ENCODE data around the gene HEATR1. TPM values are rescaled to one million over a fixed set of nuclear protein-coding genes. Genes with fewer than 3 reads are reported as not detected.

The HEATR1 gene
- total RNA-seq, 2 donors from 2014 or later = 34.2 to 45.6 TPM

GRCh38 chr1:236523704-236524141, 80.6 kb downstream of the HEATR1 start, which contains the start of gene LGALS8:
Gene LGALS8, plus strand, starts transcription at chr1:236523982. Its CDS starts 2,089 bp downstream, at chr1:236526071.
- no peaks in the 10 kb centered on the region for H3K9me3 ChIP-seq (ENCODE audit: control insufficient read depth, low read length, poor library complexity, severe bottlenecking)
- H3K27me3 Mint-ChIP-seq = no peaks in the 10 kb centered on the region
- DNase-seq (peak; percentile 70 to 76 (median 75)), ATAC-seq (peak; percentile 84)
- H3K27ac Mint-ChIP-seq = peak within 1 kb of the TSS; percentile 98
- peaks cover 5% of the 10 kb centered on the region for H3K36me3 Mint-ChIP-seq (ENCODE audit: low read depth)
- H3K4me1 Mint-ChIP-seq = peaks cover 30% of the 10 kb centered on the region
- H3K4me3 Mint-ChIP-seq = peak within 1 kb of the TSS; percentile 98

GRCh38 chr1:236522937-236523703, 81.2 kb downstream of the HEATR1 start:
- Mint-ChIP-seq H3K27ac (peak overlapping the region; percentile 98), H3K4me1 (peaks cover 35% of the 10 kb centered on the region), H3K36me3 (ENCODE audit: low read depth) (peaks cover 5% of the 10 kb centered on the region), H3K4me3 (peak overlapping the region; percentile 98), H3K27me3 (no peaks in the 10 kb centered on the region)
- ATAC-seq = no peak
- no peak for DNase-seq
- no peaks in the 10 kb centered on the region for H3K9me3 ChIP-seq (ENCODE audit: control insufficient read depth, low read length, poor library complexity, severe bottlenecking)

GRCh38 chr1:236520445-236521005, 83.8 kb downstream of the HEATR1 start:
- peaks cover 44% of the 10 kb centered on the region for H3K4me1 Mint-ChIP-seq

GRCh38 chr1:236518322-236518721, 86.0 kb downstream of the HEATR1 start:
- no peak for ATAC-seq
- Mint-ChIP-seq H3K4me3 (no peak overlapping the region), H3K27me3 (no peaks in the 10 kb centered on the region), H3K36me3 (ENCODE audit: low read depth) (peaks cover 3% of the 10 kb centered on the region), H3K4me1 (peaks cover 39% of the 10 kb centered on the region), H3K27ac (peak overlapping the region; percentile 99)
- no peak for DNase-seq
- H3K9me3 ChIP-seq (ENCODE audit: control insufficient read depth, low read length, poor library complexity, severe bottlenecking) = no peaks in the 10 kb centered on the region

More at GRCh38 chr1:236520445-236521005, 83.8 kb downstream of the HEATR1 start:
- DNase-seq (no peak), ATAC-seq (no peak)
- H3K36me3 Mint-ChIP-seq (ENCODE audit: low read depth) = peaks cover 5% of the 10 kb centered on the region
- H3K27me3 Mint-ChIP-seq = no peaks in the 10 kb centered on the region
- no peak overlapping the region for H3K27ac Mint-ChIP-seq
- no peak overlapping the region for H3K4me3 Mint-ChIP-seq
- no peaks in the 10 kb centered on the region for H3K9me3 ChIP-seq (ENCODE audit: control insufficient read depth, low read length, poor library complexity, severe bottlenecking)

- Mint-ChIP-seq H3K4me3 (peak overlapping the region; percentile 89), H3K27ac (peak overlapping the region; percentile 99), H3K36me3 (ENCODE audit: low read depth) (peaks cover 3% of the 10 kb centered on the region), H3K4me1 (peaks cover 34% of the 10 kb centered on the region), H3K27me3 (no peaks in the 10 kb centered on the region)
- H3K9me3 ChIP-seq (ENCODE audit: control insufficient read depth, low read length, poor library complexity, severe bottlenecking) = no peaks in the 10 kb centered on the region
- ATAC-seq (peak; percentile 96), DNase-seq (peak in 1 of 3 donors; percentile 21)
Observed at GRCh38 chr1:236516929-236517704, 87.2 kb downstream of the HEATR1 start.

GRCh38 chr1:236515443-236515958, 88.8 kb downstream of the HEATR1 start:
- no peak for DNase-seq
- Mint-ChIP-seq H3K4me3 (peak overlapping the region; percentile 89), H3K27ac (peak overlapping the region; percentile 99), H3K4me1 (peaks cover 30% of the 10 kb centered on the region), H3K36me3 (ENCODE audit: low read depth) (peaks cover 3% of the 10 kb centered on the region), H3K27me3 (no peaks in the 10 kb centered on the region)
- no peak for ATAC-seq
- no peaks in the 10 kb centered on the region for H3K9me3 ChIP-seq (ENCODE audit: control insufficient read depth, low read length, poor library complexity, severe bottlenecking)

GRCh38 chr1:236514703-236515442, 89.4 kb downstream of the HEATR1 start:
- Mint-ChIP-seq H3K27me3 (no peaks in the 10 kb centered on the region), H3K27ac (peak overlapping the region; percentile 99), H3K4me1 (peaks cover 32% of the 10 kb centered on the region), H3K36me3 (ENCODE audit: low read depth) (no peaks in the 10 kb centered on the region), H3K4me3 (no peak overlapping the region)
- no peak for DNase-seq
- ATAC-seq = no peak
- H3K9me3 ChIP-seq (ENCODE audit: control insufficient read depth, low read length, poor library complexity, severe bottlenecking) = no peaks in the 10 kb centered on the region

GRCh38 chr1:236511735-236512418, 92.4 kb downstream of the HEATR1 start:
- no peaks in the 10 kb centered on the region for H3K9me3 ChIP-seq (ENCODE audit: control insufficient read depth, low read length, poor library complexity, severe bottlenecking)
- Mint-ChIP-seq H3K27ac (peak overlapping the region; percentile 62), H3K36me3 (ENCODE audit: low read depth) (no peaks in the 10 kb centered on the region), H3K4me1 (peaks cover 32% of the 10 kb centered on the region), H3K4me3 (no peak overlapping the region), H3K27me3 (no peaks in the 10 kb centered on the region)
- no peak for DNase-seq
- ATAC-seq = no peak

- H3K27ac Mint-ChIP-seq = peak overlapping the region; percentile 91
- DNase-seq = no peak
- H3K9me3 ChIP-seq (ENCODE audit: control insufficient read depth, low read length, poor library complexity, severe bottlenecking) = no peaks in the 10 kb centered on the region
- peaks cover 18% of the 10 kb centered on the region for H3K4me1 Mint-ChIP-seq
- H3K36me3 Mint-ChIP-seq (ENCODE audit: low read depth) = no peaks in the 10 kb centered on the region
- ATAC-seq = no peak
- peak overlapping the region; percentile 47 for H3K4me3 Mint-ChIP-seq
- no peaks in the 10 kb centered on the region for H3K27me3 Mint-ChIP-seq
Observed at GRCh38 chr1:236509647-236510401, 94.5 kb downstream of the HEATR1 start.

- H3K27ac Mint-ChIP-seq = peak overlapping the region; percentile 91
- H3K27me3 Mint-ChIP-seq = no peaks in the 10 kb centered on the region
- ATAC-seq (no peak), DNase-seq (no peak)
- peaks cover 18% of the 10 kb centered on the region for H3K4me1 Mint-ChIP-seq
- H3K9me3 ChIP-seq (ENCODE audit: control insufficient read depth, low read length, poor library complexity, severe bottlenecking) = no peaks in the 10 kb centered on the region
- H3K4me3 Mint-ChIP-seq = peak overlapping the region; percentile 85
- H3K36me3 Mint-ChIP-seq (ENCODE audit: low read depth) = no peaks in the 10 kb centered on the region
Observed at GRCh38 chr1:236509203-236509602, 95.1 kb downstream of the HEATR1 start.

GRCh38 chr1:236508593-236509027, 95.7 kb downstream of the HEATR1 start:
- no peaks in the 10 kb centered on the region for H3K9me3 ChIP-seq (ENCODE audit: control insufficient read depth, low read length, poor library complexity, severe bottlenecking)
- H3K36me3 Mint-ChIP-seq (ENCODE audit: low read depth) = no peaks in the 10 kb centered on the region
- peak overlapping the region; percentile 91 for H3K27ac Mint-ChIP-seq
- DNase-seq = no peak
- H3K27me3 Mint-ChIP-seq = no peaks in the 10 kb centered on the region
- peaks cover 19% of the 10 kb centered on the region for H3K4me1 Mint-ChIP-seq
- no peak for ATAC-seq
- H3K4me3 Mint-ChIP-seq = peak overlapping the region; percentile 85
